B cell (primary cell): ENCODE data around the gene CEP164. TPM values are rescaled to one million over a fixed set of nuclear protein-coding genes. Genes with fewer than 3 reads are reported as not detected.

ENCODE experiments used
- ATAC-seq: fragments of 200-7000 bp; cut with Tn5 transposase; one replicate; pipeline ENCODE4 v1.10.0; 2021; ENCODE audit warnings: low read depth, mild to moderate bottlenecking, moderate number of reproducible peaks, moderate library complexity
- CTCF ChIA-PET: fragments of 350-600 bp; sonication (Branson Sonifier 250); formaldehyde crosslinking; loops from one replicate; lab custom pipeline; 2021; ENCODE audit warnings: antibody characterized with exemption, inconsistent platforms; lab: Charles Lee
- POLR2A ChIA-PET: fragments of 350-600 bp; sonication (Branson Sonifier 250); formaldehyde crosslinking; loops from one replicate; lab custom pipeline; 2021; ENCODE audit warnings: antibody characterized with exemption; lab: Charles Lee
- DNase-seq: peaks from one replicate; pipeline ENCODE4 v3.0.0; 2013
- H2AFZ ChIP-seq: 2 replicates; pipeline ENCODE4 v1.6.1; 2012; ENCODE audit warnings: mild to moderate bottlenecking, low read depth, low read length; ENCODE audit not compliant: insufficient read depth, poor library complexity, severe bottlenecking
- H3K27ac ChIP-seq, 2 donors: 1 replicate in 1 of 2; 2 replicates in 1 of 2; pipeline ENCODE4 v1.5.1; 2012 to 2013; ENCODE audit warnings: low read length in 2 of 2, mild to moderate bottlenecking in 2 of 2, moderate library complexity in 1 of 2
- H3K27me3 ChIP-seq, 4 experiments: fragments of 200-600 bp in 1 of 4; sonication (generic) in 1 of 4; replicated peaks in 1 of 4; 1 replicate in 2 of 4; 2 replicates in 2 of 4; pipeline versions ENCODE4 v1.6.1 to v1.7.0; 2013 to 2016; ENCODE audit warnings: low read length in 3 of 4, mild to moderate bottlenecking in 2 of 4, mixed read lengths in 1 of 4, moderate library complexity in 1 of 4; ENCODE audit not compliant: insufficient read depth in 4 of 4, control insufficient read depth in 3 of 4; ENCODE audit errors: control extremely low read depth in 1 of 4
- H3K36me3 ChIP-seq, 2 experiments: replicated peaks in 1 of 2; 1 replicate in 1 of 2; 2 replicates in 1 of 2; pipeline versions ENCODE4 v1.6.1 to v1.7.1; 2013; ENCODE audit warnings: low read length in 1 of 2; ENCODE audit not compliant: insufficient read depth in 2 of 2, control insufficient read depth in 1 of 2; ENCODE audit errors: control extremely low read depth in 1 of 2, extremely low read depth in 1 of 2
- H3K4me1 ChIP-seq, 2 donors: fragments of 200-600 bp in 1 of 2; sonication (generic) in 1 of 2; 1 replicate in 1 of 2; 2 replicates in 1 of 2; pipeline versions ENCODE4 v1.5.1 to v1.6.1; 2013 to 2017; ENCODE audit warnings: low read length in 2 of 2; ENCODE audit not compliant: control insufficient read depth in 2 of 2, insufficient read depth in 2 of 2
- H3K4me2 ChIP-seq: replicated peaks from 2 replicates; pipeline ENCODE3; 2012; ENCODE audit warnings: mild to moderate bottlenecking, low read depth, low read length; ENCODE audit not compliant: poor library complexity, severe bottlenecking
- H3K4me3 ChIP-seq, 5 experiments: fragments of 200-600 bp in 1 of 5; sonication (generic) in 1 of 5; 1 replicate in 3 of 5; 2 replicates in 2 of 5; pipeline versions ENCODE4 v1.5.1 to v1.7.0; 2011 to 2016; ENCODE audit warnings: low read length in 4 of 5, mild to moderate bottlenecking in 4 of 5, low read depth in 2 of 5, control low read depth in 1 of 5, moderate library complexity in 1 of 5; ENCODE audit not compliant: insufficient read depth in 1 of 5; ENCODE audit errors: control extremely low read depth in 1 of 5, extremely low read depth in 1 of 5
- H3K79me2 ChIP-seq: fragments of 200-600 bp; sonication (generic); one replicate; pipeline ENCODE4 v1.6.0; 2016; ENCODE audit warnings: low read length; ENCODE audit not compliant: control insufficient read depth, insufficient read depth
- H3K9ac ChIP-seq: fragments of 200-600 bp; sonication (generic); 2 replicates; pipeline ENCODE4 v1.6.1; 2017; ENCODE audit warnings: mild to moderate bottlenecking, low read length, moderate library complexity
- H3K9me3 ChIP-seq, 3 donors: one replicate each; pipeline versions ENCODE4 v1.6.1 to v1.7.1; 2013; ENCODE audit warnings: low read length in 2 of 3; ENCODE audit not compliant: control insufficient read depth in 2 of 3, insufficient read depth in 1 of 3; ENCODE audit errors: control extremely low read depth in 1 of 3
- H4K20me1 ChIP-seq: 2 replicates; pipeline ENCODE4 v1.6.0; 2012; ENCODE audit warnings: mild to moderate bottlenecking, low read length; ENCODE audit not compliant: insufficient read depth, control insufficient read depth, poor library complexity, severe bottlenecking
- H3K27ac Mint-ChIP-seq: one replicate; pipeline ENCODE4 v1.8.0; 2021; ENCODE audit warnings: mixed read lengths
- H3K27me3 Mint-ChIP-seq: one replicate; pipeline ENCODE4 v1.8.0; 2021; ENCODE audit warnings: mixed read lengths
- H3K4me1 Mint-ChIP-seq: one replicate; pipeline ENCODE4 v1.8.0; 2021; ENCODE audit warnings: mixed read lengths
- H3K4me3 Mint-ChIP-seq: one replicate; pipeline ENCODE4 v1.8.0; 2021; ENCODE audit warnings: mixed read lengths
- H3K9me3 Mint-ChIP-seq: one replicate; pipeline ENCODE4 v1.8.0; 2022; ENCODE audit warnings: mixed read lengths; ENCODE audit not compliant: insufficient read depth
- EZH2 ChIP-seq: IDR thresholded peaks from 2 replicates; pipeline ENCODE4 v1.6.1; 2012; ENCODE audit warnings: borderline replicate concordance, low read depth, mild to moderate bottlenecking, moderate library complexity, low read length; ENCODE audit not compliant: insufficient read depth, poor library complexity, severe bottlenecking
- WGBS: methylation state at CpG from one replicate; pipeline ENCODE4 v1.1.5; 2013; ENCODE audit warnings: missing lambda C conversion rate; ENCODE audit not compliant: insufficient coverage; 5-methylcytosine and 5-hydroxymethylcytosine counted together
- intact Hi-C: fragments of 100-400 bp; cut with micrococcal nuclease; formaldehyde crosslinking; loops from one replicate; pipeline ENCODE4 v1.10.0; 2022
- polyA plus RNA-seq: library from polyadenylated mRNA; depleted of rRNA; stranded (reverse); fragments of >200 nt; gene quantifications from 2 replicates; pipeline ENCODE4 v1.2.3, GENCODE V29; 2012
- total RNA-seq, 2 donors: library from RNA; stranded (reverse); fragments of 120-200 nt in 1 of 2; gene quantifications; 1 replicate in 1 of 2; 2 replicates in 1 of 2; pipeline versions ENCODE4 v1.2.3 to v1.2.4, GENCODE V29; 2013 to 2022
- TF ChIP-seq, protein P1 (sequence below): fragments of 200-600 bp; IDR thresholded peaks from one replicate; pipeline ENCODE4 v1.8.0; 2022; ENCODE audit warnings: antibody characterized with exemption, mild to moderate bottlenecking

Gene CEP164
- total and polyA plus RNA-seq, 2 donors (not counting 1 experiment from before 2014, with no cell fraction given): 31.5 to 54.8 TPM

DNA sequence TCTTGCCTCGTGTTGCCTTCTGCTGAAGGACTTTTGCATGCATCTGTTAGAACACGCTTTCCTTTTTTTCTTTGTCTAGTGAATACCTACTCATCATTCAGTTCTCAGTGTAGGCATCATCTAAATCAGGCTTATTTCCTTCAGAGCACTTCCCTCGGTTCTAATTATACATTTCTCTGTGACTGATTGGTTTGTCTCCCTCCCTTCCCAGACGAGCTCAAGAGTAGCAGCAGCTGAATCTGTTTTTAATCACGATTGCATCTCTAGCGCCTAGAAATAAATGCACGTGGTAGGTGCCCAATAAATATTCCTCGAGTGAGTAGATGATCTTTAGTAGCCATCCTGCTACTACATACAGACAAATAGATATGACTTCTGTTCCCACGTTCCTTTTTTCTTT, 6.3 kb downstream of the CEP164 start:
- no peaks in the 10 kb centered on the region for H3K27me3 Mint-ChIP-seq
- H3K27ac Mint-ChIP-seq: no peak overlapping the region
- POLR2A ChIA-PET: interaction anchor here (0.7 kb wide), 1 partner anchor 1914 kb away, joined by 4 read pairs; no protein-coding TSS in a partner anchor
- intact Hi-C loops: no loop called here
- no peak for TF ChIP-seq EZH2
- TF ChIP-seq, protein P1, sequence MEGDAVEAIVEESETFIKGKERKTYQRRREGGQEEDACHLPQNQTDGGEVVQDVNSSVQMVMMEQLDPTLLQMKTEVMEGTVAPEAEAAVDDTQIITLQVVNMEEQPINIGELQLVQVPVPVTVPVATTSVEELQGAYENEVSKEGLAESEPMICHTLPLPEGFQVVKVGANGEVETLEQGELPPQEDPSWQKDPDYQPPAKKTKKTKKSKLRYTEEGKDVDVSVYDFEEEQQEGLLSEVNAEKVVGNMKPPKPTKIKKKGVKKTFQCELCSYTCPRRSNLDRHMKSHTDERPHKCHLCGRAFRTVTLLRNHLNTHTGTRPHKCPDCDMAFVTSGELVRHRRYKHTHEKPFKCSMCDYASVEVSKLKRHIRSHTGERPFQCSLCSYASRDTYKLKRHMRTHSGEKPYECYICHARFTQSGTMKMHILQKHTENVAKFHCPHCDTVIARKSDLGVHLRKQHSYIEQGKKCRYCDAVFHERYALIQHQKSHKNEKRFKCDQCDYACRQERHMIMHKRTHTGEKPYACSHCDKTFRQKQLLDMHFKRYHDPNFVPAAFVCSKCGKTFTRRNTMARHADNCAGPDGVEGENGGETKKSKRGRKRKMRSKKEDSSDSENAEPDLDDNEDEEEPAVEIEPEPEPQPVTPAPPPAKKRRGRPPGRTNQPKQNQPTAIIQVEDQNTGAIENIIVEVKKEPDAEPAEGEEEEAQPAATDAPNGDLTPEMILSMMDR: no peak
- Histone ChIP-seq H3K9me3 (no peaks in the 10 kb centered on the region), H3K4me1 (peaks cover under 1 to 4% of the 10 kb centered on the region in 2 donors), H3K27ac (no peak overlapping the region), H3K79me2 (peaks cover 12% of the 10 kb centered on the region), H3K9ac (no peak overlapping the region), H3K27me3 (no peaks in the 10 kb centered on the region), H3K36me3 (peaks cover 2 to 5% of the 10 kb centered on the region in 2 experiments), H3K4me2 (no peak overlapping the region), H3K4me3 (no peak overlapping the region), H4K20me1 (no peaks in the 10 kb centered on the region), H2AFZ (no peak overlapping the region)
- DNase-seq: no peak
- WGBS: 89% methylated on average over 3 of the region's 9 CpGs
- no peaks in the 10 kb centered on the region for H3K9me3 Mint-ChIP-seq
- H3K4me3 Mint-ChIP-seq: no peak overlapping the region
- peaks cover 6% of the 10 kb centered on the region for H3K4me1 Mint-ChIP-seq
- CTCF ChIA-PET: no interaction called here
- ATAC-seq: no peak

DNA sequence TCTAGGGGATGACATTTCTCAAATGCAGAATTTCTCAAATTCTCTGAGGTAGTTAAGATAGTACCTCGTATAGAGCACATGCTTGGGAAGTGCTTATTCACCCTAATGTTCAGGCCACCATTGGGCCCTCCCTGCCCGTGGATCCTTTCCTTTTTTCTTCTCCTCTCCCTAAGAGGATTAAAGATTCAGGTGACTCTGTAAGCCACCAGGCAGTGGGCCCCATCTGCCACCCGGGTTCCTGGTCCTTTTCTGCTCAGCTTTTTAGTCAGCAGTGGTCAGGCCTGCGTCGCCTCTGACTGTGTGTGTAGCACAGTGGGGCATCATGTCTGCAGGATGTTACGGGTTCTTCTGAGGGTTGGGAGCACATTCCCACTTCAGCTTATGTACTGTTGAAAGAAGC, 7.2 kb downstream of the CEP164 start:
- Histone ChIP-seq H3K9ac (no peak overlapping the region), H3K9me3 (no peaks in the 10 kb centered on the region), H3K4me1 (no peaks in the 10 kb centered on the region), H3K27ac (no peak overlapping the region), H3K36me3 (peaks cover 2 to 8% of the 10 kb centered on the region in 2 experiments), H3K4me2 (no peak overlapping the region), H3K4me3 (no peak overlapping the region), H3K79me2 (peaks cover 12% of the 10 kb centered on the region), H2AFZ (no peak overlapping the region), H3K27me3 (no peaks in the 10 kb centered on the region), H4K20me1 (no peaks in the 10 kb centered on the region)
- Mint-ChIP-seq H3K4me1 (peaks cover 5% of the 10 kb centered on the region), H3K27ac (no peak overlapping the region), H3K9me3 (no peaks in the 10 kb centered on the region), H3K4me3 (no peak overlapping the region), H3K27me3 (no peaks in the 10 kb centered on the region)
- CTCF ChIA-PET: no interaction called here
- 97% methylated on average over 6 of the region's 6 CpGs for WGBS
- no peak for ATAC-seq
- no peak for DNase-seq
- no peak for TF ChIP-seq EZH2
- TF ChIP-seq, protein P1: no peak
- intact Hi-C loops: no loop called here
- POLR2A ChIA-PET: no interaction called here
